Neural cell (in vitro differentiated cells): ENCODE measurements around the gene BLM. TPM values are rescaled to one million over a fixed set of nuclear protein-coding genes. Genes with fewer than 3 reads are reported as not detected.

Source experiments
- H2AFZ ChIP-seq: fragments of 200-600, 300-800 bp; sonication (generic), shearing (Covaris generic); 2 replicates; pipeline ENCODE4 v1.6.0; 2014; ENCODE audit warnings: low read depth, mild to moderate bottlenecking, antibody characterized with exemption, low read length, moderate library complexity
- H3F3A ChIP-seq: fragments of 200-600 bp; shearing (Covaris generic); 2 replicates; pipeline ENCODE4 v1.6.1; 2016; ENCODE audit warnings: mild to moderate bottlenecking, moderate library complexity, mixed read lengths, antibody characterized with exemption, low read length; ENCODE audit not compliant: insufficient read depth, poor library complexity, severe bottlenecking
- H3K27ac ChIP-seq: fragments of 200-600, 300-800 bp; sonication (generic), shearing (Covaris generic); 2 replicates; pipeline ENCODE4 v1.5.1; 2014; ENCODE audit warnings: mild to moderate bottlenecking, low read length, moderate library complexity
- H3K27me3 ChIP-seq: fragments of 300-800, 200-600 bp; sonication (generic), shearing (Covaris generic); 2 replicates; pipeline ENCODE4 v1.6.0; 2014; ENCODE audit warnings: mild to moderate bottlenecking, low read depth, low read length, moderate library complexity; ENCODE audit not compliant: insufficient read depth
- H3K36me3 ChIP-seq: fragments of 300-800, 200-600 bp; sonication (generic), shearing (Covaris generic); 2 replicates; pipeline ENCODE4 v1.5.1; 2014; ENCODE audit warnings: mild to moderate bottlenecking, antibody characterized with exemption, low read length, moderate library complexity; ENCODE audit not compliant: insufficient read depth
- H3K4me2 ChIP-seq: fragments of 300-800, 200-600 bp; sonication (generic), shearing (Covaris generic); 2 replicates; pipeline ENCODE4 v1.6.0; 2014; ENCODE audit warnings: mild to moderate bottlenecking, low read length
- H3K4me3 ChIP-seq: fragments of 300-800, 200-600 bp; sonication (generic), shearing (Covaris generic); 2 replicates; pipeline ENCODE4 v1.5.1; 2014; ENCODE audit warnings: mild to moderate bottlenecking, low read length, moderate library complexity
- H3K79me2 ChIP-seq: fragments of 200-600 bp; shearing (Covaris generic); replicated peaks from 2 replicates; pipeline ENCODE4 v1.6.0; 2014; ENCODE audit warnings: mild to moderate bottlenecking, low read length, moderate library complexity; ENCODE audit not compliant: insufficient read depth
- H3K9ac ChIP-seq: fragments of 300-800, 200-600 bp; sonication (generic), shearing (Covaris generic); 2 replicates; pipeline ENCODE4 v1.6.1; 2016; ENCODE audit warnings: mild to moderate bottlenecking, low read length, mixed read lengths
- H3K9me2 ChIP-seq: fragments of 200-600 bp; shearing (Covaris generic); 2 replicates; pipeline ENCODE4 v1.6.1; 2016; ENCODE audit warnings: mild to moderate bottlenecking, low read length, mixed read lengths; ENCODE audit not compliant: insufficient read depth
- H3K9me3 ChIP-seq: fragments of 200-600, 300-800 bp; sonication (generic), shearing (Covaris generic); 2 replicates; pipeline ENCODE4 v1.6.1; 2016; ENCODE audit warnings: mild to moderate bottlenecking, mixed run types, low read length, moderate library complexity, mixed read lengths
- H4K20me1 ChIP-seq: fragments of 200-600 bp; shearing (Covaris generic); 2 replicates; pipeline ENCODE4 v1.6.1; 2016; ENCODE audit warnings: mild to moderate bottlenecking, mixed run types; ENCODE audit not compliant: insufficient read depth
- CTCF ChIP-seq: fragments of 450-650 bp; IDR thresholded peaks from 2 replicates; pipeline ENCODE4 v1.5.1; 2014; ENCODE audit warnings: antibody characterized with exemption, mild to moderate bottlenecking, moderate library complexity; ENCODE audit not compliant: poor library complexity, severe bottlenecking
- EP300 ChIP-seq: fragments of 450-650 bp; conservative IDR thresholded peaks from 2 replicates; pipeline ENCODE4 v1.6.1; 2014; ENCODE audit warnings: antibody characterized with exemption, mild to moderate bottlenecking, moderate library complexity; ENCODE audit not compliant: poor library complexity, severe bottlenecking
- EZH2 ChIP-seq: fragments of 200-600, 300-800 bp; shearing (Covaris generic), sonication (generic); IDR thresholded peaks from 2 replicates; pipeline ENCODE4 v1.6.1; 2014; ENCODE audit warnings: antibody characterized with exemption, low read length, borderline replicate concordance, mild to moderate bottlenecking; ENCODE audit not compliant: insufficient read depth, poor library complexity, severe bottlenecking
- MXI1 ChIP-seq: fragments of 450-650 bp; conservative IDR thresholded peaks from 2 replicates; pipeline ENCODE4 v1.6.1; 2014; ENCODE audit warnings: antibody characterized with exemption, mild to moderate bottlenecking; ENCODE audit not compliant: poor library complexity, severe bottlenecking
- POLR2AphosphoS5 ChIP-seq: IDR thresholded peaks from 2 replicates; pipeline ENCODE4 v1.6.1; 2012
- RAD21 ChIP-seq: fragments of 450-650 bp; conservative IDR thresholded peaks from 2 replicates; pipeline ENCODE4 v1.6.1; 2014; ENCODE audit warnings: antibody characterized with exemption, mild to moderate bottlenecking, moderate library complexity
- REST ChIP-seq: IDR thresholded peaks from 2 replicates; pipeline ENCODE4 v1.6.1; 2012; ENCODE audit warnings: borderline replicate concordance
- SMC3 ChIP-seq: fragments of 450-650 bp; conservative IDR thresholded peaks from 2 replicates; pipeline ENCODE4 v1.6.1; 2014; ENCODE audit warnings: antibody characterized with exemption, mild to moderate bottlenecking, moderate library complexity; ENCODE audit not compliant: poor library complexity
- polyA plus RNA-seq: library from polyadenylated mRNA; depleted of rRNA; stranded (reverse); fragments of >200 nt; gene quantifications from 2 replicates; pipeline ENCODE4 v1.2.3, GENCODE V29; 2014

The BLM gene
- polyA plus RNA-seq, 1 donor from 2014 or later: 4.5 TPM

DNA sequence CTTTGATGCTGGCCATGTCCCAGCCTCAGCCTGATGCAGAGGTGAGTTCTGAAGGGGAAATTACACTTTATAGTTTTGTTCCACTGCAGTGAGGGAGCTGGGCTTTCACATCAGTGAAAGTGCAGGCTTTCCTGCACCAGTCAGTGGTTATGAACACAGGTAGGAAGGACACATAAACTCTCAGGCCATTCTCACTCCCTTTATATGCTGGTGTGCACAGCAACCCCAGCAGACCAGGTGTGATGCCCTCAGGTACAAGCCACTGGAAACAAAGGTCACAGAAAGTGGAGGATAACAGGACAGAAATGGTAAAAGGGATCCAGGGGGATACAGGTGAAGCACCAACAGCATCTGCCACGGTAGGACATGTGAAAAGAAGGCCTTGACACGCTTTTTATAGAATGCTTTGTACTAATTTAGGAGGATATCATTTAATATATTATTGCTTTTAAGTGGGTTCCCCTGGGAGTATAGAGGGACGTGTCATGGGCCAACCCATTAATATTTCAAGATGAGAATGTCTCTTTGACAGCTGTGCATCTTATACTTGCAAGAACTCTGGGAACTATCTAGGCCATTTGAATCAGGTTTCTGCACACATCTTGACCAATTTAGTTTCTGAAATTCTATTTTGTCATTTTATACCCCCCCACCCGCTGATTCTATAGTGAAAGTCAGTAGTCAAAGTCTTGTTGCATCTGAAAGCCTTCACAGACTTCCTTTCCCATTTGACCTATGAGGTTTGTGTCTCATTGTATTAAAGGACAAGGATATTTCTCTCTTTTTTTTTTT is 25.0 kb upstream of the BLM start:
- H3K4me2 ChIP-seq: no peak overlapping the region
- H3K27ac ChIP-seq: no peak overlapping the region
- no peaks in the 10 kb centered on the region for H3K79me2 ChIP-seq
- no peak for TF ChIP-seq EP300
- TF ChIP-seq CTCF: no peak
- TF ChIP-seq EZH2: no peak
- no peak for TF ChIP-seq MXI1
- no peak for TF ChIP-seq POLR2AphosphoS5
- peaks cover 4% of the 10 kb centered on the region for H3K9me3 ChIP-seq
- no peak overlapping the region for H2AFZ ChIP-seq
- no peaks in the 10 kb centered on the region for H3F3A ChIP-seq
- no peaks in the 10 kb centered on the region for H3K27me3 ChIP-seq
- no peak overlapping the region for H3K4me3 ChIP-seq
- no peaks in the 10 kb centered on the region for H3K9me2 ChIP-seq
- H3K9ac ChIP-seq: no peak overlapping the region
- no peaks in the 10 kb centered on the region for H3K36me3 ChIP-seq
- H4K20me1 ChIP-seq: no peaks in the 10 kb centered on the region

GRCh38 chr15:90694987-90695386 is 22.2 kb upstream of the BLM start:
- H4K20me1 ChIP-seq: no peaks in the 10 kb centered on the region
- H3K27ac ChIP-seq: no peak overlapping the region
- H3K79me2 ChIP-seq: no peaks in the 10 kb centered on the region
- no peaks in the 10 kb centered on the region for H3K36me3 ChIP-seq
- TF ChIP-seq SMC3 (no peak), RAD21 (no peak), EZH2 (no peak), POLR2AphosphoS5 (no peak), REST (no peak)
- peaks cover 4% of the 10 kb centered on the region for H3K9me3 ChIP-seq
- no peak overlapping the region for H3K4me2 ChIP-seq
- H3K4me3 ChIP-seq: no peak overlapping the region
- H3K9me2 ChIP-seq: no peaks in the 10 kb centered on the region
- no peak overlapping the region for H2AFZ ChIP-seq
- no peaks in the 10 kb centered on the region for H3F3A ChIP-seq
- H3K27me3 ChIP-seq: no peaks in the 10 kb centered on the region
- H3K9ac ChIP-seq: no peak overlapping the region
